ENCODE data around the gene CDK5RAP2.
A peak's percentile ranks its signal among the peaks of the same experiment; 100 is the strongest.
"Not testable (repeated sequence)": the region's sequence is repeated elsewhere in the genome, so short reads cannot be mapped to it uniquely, and the experiment has no call there.

Gene CDK5RAP2

DNA sequence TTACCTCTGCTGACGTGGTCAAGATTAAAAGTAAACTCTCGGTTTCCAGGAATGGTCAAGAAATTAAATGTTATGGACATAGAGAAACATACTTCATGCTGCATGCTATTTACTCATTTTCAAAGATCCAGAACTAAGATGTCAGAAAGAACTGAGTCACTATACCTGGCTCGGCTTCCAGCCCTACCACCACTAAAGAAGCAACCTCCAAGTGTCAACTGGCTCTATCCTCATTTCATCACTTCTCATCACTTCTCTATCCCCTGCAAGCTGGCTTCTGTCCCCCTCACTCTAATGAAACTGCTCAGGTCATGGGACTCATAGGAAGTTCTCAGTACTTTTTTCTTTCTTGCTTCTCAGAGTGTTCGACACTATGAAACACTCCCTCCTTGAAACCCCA lies 116.2 kb downstream of the CDK5RAP2 start:
- DNase-seq = no peak

GRCh38 chr9:120461677-120462076 lies 118.3 kb downstream of the CDK5RAP2 start:
- DNase-seq = not testable (repeated sequence)

DNA sequence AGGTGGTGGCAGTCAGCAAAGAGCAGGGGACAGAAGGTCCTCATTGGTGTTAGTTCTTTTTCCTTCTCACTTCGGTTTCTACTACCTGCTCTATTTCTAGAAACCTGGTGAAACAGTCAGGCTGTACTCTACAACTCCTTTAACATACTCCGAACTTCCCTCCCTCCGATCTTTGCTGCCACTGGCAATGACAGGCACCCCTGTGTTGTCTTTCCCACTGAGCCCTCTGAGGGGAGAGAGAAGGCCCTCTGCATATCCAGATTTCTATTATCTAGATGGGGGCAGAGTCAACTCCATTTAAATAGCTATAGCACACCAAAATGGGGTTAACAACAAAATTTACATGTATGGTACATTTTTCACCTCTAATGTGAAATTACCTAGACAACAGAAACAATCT lies 123.7 kb downstream of the CDK5RAP2 start:
- no peak for DNase-seq

- DNase-seq = no peak
Measured at GRCh38 chr9:120454467-120454866, 125.5 kb downstream of the CDK5RAP2 start.

GRCh38 chr9:120453792-120454191 lies 126.2 kb downstream of the CDK5RAP2 start:
- no peak for DNase-seq

DNA sequence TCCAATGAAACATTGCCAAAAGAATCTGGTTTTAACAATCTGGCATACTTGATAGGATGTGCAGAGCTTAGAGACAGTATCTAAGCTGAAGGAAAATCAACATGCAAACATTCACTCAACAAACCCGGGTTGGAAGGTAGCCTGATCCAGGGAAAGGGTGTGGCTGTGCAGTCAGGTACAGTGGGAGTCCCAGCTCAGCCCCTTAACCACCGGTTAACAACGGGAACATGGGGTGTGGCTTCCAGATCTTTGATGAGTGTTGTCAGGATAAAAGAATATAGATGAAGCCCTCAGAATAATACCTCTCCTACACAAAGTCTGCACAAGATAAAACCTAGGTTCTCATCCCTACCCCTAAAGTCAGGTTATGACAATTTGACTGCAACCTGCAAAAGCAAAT lies 127.3 kb downstream of the CDK5RAP2 start:
- no peak for DNase-seq

- DNase-seq = no peak
Measured at GRCh38 chr9:120450916-120451315, 129.1 kb downstream of the CDK5RAP2 start.

- DNase-seq = no peak
Measured at GRCh38 chr9:120449566-120449965, 130.4 kb downstream of the CDK5RAP2 start.

- no peak for DNase-seq
Measured at GRCh38 chr9:120447959-120448500, 131.9 kb downstream of the CDK5RAP2 start.

DNA sequence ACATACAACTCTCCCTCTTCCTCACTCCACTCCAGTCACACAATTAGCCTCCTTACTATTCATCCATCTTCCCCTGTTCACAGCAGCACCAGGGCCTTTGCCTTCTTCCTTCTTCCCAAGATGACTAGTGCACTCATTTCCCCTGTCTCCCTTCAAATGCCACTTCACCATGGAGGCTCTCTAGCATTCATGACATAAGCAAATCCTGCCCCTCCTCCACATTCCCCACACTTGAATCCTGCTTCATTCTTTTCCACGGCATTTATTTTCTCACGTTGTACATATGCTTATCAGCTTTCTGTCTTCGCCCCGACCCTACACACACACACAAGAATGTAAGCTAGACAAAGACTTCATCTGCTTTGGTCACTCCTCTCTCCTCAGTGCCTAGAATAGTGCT lies 133.3 kb downstream of the CDK5RAP2 start:
- DNase-seq = no peak

DNA sequence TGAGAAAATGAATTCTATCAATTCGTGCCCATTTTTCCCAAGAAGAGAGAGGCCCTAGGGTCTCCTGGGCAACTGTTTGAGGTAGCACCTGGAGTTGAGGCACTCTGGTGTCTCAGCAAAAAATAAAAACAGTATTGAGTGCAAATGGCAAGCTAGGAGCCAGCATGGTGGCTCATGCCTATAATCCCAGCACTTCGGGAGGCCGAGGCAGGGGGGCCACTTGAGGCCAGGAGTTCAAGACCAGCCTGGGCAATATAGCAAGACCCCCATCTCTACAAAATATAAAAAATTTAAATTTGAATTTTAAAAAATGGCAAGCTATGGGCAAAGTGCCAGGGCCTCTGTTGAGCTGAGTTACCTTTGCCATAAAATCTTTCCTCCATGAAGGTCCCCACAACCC lies 136.0 kb downstream of the CDK5RAP2 start:
- DNase-seq = no peak

- DNase-seq = no peak
Measured at GRCh38 chr9:120443489-120443888, 136.5 kb downstream of the CDK5RAP2 start.

- DNase-seq = no peak
Measured at GRCh38 chr9:120442308-120442995, 137.5 kb downstream of the CDK5RAP2 start.

- DNase-seq = no peak
Measured at GRCh38 chr9:120441426-120442307, 138.3 kb downstream of the CDK5RAP2 start.

DNA sequence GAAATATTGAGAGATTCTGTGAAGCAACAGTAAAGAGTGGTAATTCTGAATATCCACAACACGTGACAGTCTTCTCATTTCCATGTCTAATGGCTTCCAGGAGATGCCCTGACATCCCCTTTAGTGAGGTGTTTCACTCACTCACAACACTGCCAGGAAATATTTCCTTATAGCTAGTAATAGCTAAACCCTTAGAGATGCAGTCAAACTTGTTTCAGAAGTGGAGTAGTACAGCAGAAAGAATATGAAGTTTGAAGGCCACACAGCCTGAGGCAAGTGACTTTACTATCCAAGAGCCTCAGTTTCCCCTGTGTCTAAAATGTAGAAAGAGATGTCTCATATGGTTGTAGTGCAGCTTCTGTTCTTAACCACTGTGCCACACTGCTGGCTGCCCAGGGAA lies 139.2 kb downstream of the CDK5RAP2 start:
- no peak for DNase-seq

DNA sequence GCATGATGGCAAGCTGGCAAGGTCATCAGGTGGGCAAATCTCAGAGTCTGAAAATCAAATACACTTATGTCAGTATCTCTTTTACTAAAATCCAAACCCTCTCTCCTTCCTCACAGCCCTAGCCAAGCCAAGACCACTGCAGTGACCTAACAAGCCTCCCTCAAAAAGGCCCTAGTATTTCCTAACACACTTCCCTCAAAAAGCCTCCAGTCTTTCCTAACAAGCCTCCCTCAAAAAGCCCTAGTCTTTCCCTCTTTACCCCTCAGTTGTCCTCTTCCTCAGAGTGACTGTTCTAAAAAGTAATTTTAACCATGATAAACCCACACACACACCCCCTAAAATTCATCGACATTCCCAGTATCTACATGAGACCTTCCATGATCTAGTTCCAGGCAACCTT lies 140.0 kb downstream of the CDK5RAP2 start:
- no peak for DNase-seq

- DNase-seq = peak; percentile 16
Measured at GRCh38 chr9:120438836-120439546, 141.0 kb downstream of the CDK5RAP2 start.

GRCh38 chr9:120438111-120438510 lies 141.9 kb downstream of the CDK5RAP2 start:
- DNase-seq = no peak

DNA sequence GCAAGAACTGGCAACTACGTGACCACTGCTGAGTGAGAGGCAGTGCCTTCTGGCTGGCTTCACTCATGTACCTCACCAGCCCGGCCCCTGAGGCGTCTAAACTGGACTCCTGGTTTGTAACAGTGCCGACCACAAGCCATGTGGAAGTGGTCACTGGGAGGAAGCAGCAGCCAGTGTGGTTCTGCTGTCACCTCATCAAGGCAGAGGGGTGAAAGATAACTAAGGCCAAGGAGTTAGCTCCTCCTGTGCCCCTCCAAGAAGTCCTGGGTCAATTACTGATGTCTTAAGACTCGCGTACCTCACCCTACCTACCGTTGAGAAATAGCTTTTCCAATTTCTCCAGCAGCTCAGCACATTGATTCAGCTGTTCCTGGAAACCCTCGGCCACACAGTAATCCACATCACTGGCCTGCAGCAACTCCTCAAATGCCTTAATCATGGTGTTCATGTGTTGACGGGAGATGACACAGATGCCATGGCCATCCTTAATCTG lies 142.9 kb downstream of the CDK5RAP2 start:
- DNase-seq = no peak

DNA sequence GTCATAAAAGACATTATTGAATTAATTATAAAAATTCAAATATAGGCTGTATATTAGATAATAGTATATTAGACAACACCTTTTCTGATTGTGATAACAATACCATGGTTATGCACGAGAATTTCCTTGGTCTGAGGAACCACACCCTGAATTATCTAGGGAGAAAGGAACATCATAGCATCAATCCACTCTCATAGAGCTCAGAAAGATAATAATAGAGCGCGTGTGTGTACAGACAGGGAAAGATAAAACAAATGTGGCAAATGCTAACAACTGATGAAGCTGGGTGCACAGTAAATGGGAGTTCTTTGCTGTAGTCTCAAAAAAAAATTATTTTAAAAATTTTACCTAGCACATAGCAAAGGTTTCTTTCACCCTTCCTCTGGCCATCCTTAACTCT lies 143.5 kb downstream of the CDK5RAP2 start:
- DNase-seq = no peak

- DNase-seq = no peak
Measured at GRCh38 chr9:120435091-120435490, 144.9 kb downstream of the CDK5RAP2 start.

DNA sequence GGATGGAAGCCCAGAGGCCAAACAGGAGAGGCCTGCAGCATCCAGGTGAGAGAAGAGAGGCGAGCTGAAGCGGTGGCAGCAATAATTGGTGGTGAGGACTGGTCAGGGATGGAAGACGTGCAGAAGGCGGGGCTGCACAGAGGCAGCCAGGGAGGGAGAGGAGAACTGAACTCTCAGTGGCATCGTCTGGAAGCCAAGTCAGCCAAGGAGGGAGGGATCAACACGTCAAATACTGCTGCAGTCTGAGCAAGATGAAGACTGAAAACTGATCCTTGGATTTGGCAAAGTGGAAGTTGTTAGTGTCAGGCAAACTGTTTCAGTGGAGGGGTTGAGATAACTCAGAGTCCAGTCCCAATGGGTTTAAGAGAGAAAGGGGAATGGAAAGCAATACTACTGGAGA lies 145.4 kb downstream of the CDK5RAP2 start:
- no peak for DNase-seq

- no peak for DNase-seq
Measured at GRCh38 chr9:120433701-120434100, 146.3 kb downstream of the CDK5RAP2 start.

Data from COR-L47 (cell line).